Prostate gland (tissue), 2 donors: Measurements from ENCODE around the gene COMMD9. TPM values are rescaled to one million over a fixed set of nuclear protein-coding genes. Genes with fewer than 3 reads are reported as not detected.

Source experiments
- DNase-seq: peaks from one replicate; pipeline ENCODE4 v3.0.0-alpha.2; 2019; ENCODE audit warnings: low spot score
- H3K27ac ChIP-seq, 2 donors: fragments of 200-600 bp; sonication (generic); 2 replicates each; pipeline ENCODE4 v1.5.1; 2017 to 2019
- H3K27me3 ChIP-seq: fragments of 200-600 bp; sonication (generic); replicated peaks from 2 replicates; pipeline ENCODE4 v1.5.1; 2019; ENCODE audit not compliant: insufficient read depth
- H3K36me3 ChIP-seq, 2 donors: fragments of 200-600 bp; sonication (generic); 1 replicate in 1 of 2; 2 replicates in 1 of 2; pipeline versions ENCODE4 v1.5.1 to v1.8.1; 2017 to 2019
- H3K4me1 ChIP-seq: fragments of 200-600 bp; sonication (generic); replicated peaks from 2 replicates; pipeline ENCODE4 v1.5.1; 2019
- H3K4me3 ChIP-seq, 2 donors: fragments of 200-600 bp; sonication (generic); 2 replicates each; pipeline ENCODE4 v1.5.1; 2017 to 2019
- H3K9me3 ChIP-seq: fragments of 200-600 bp; sonication (generic); 2 replicates; pipeline ENCODE4 v1.5.1; 2017
- POLR2A ChIP-seq: fragments of 450-650 bp; IDR thresholded peaks from one replicate; pipeline ENCODE4 v1.6.1; 2016; ENCODE audit warnings: antibody characterized with exemption, mild to moderate bottlenecking
- POLR2AphosphoS5 ChIP-seq: sonication (generic); formaldehyde crosslinking; IDR thresholded peaks from one replicate; pipeline ENCODE4 v1.6.1; 2017; ENCODE audit warnings: antibody characterized with exemption
- WGBS: methylation state at CpG from one replicate; pipeline ENCODE4 v1.1.5; 2018; 5-methylcytosine and 5-hydroxymethylcytosine counted together
- intact Hi-C: fragments of 100-400 bp; cut with DNase I; formaldehyde crosslinking; loops from one replicate; pipeline ENCODE4 v1.14.2; 2022
- total RNA-seq, 2 donors: library from RNA; depleted of rRNA; stranded (reverse); fragments of >200 nt; gene quantifications; one replicate each; pipeline ENCODE4 v1.1.0, GENCODE V29; 2016
- TF ChIP-seq, protein P1 (sequence below), 4 experiments: fragments of 200-600 bp in 2 of 4; fragments of 450-650 bp in 2 of 4; sonication (generic) in 2 of 4; IDR thresholded peaks; 1 replicate in 3 of 4; 2 replicates in 1 of 4; pipeline ENCODE4 v1.5.1; 2016 to 2019; ENCODE audit warnings: antibody characterized with exemption in 4 of 4, mild to moderate bottlenecking in 2 of 4, moderate library complexity in 2 of 4

COMMD9 gene
- total RNA-seq, 2 donors from 2014 or later, result 34.3 to 40.4 TPM

- Histone ChIP-seq H3K27me3 (no peaks in the 10 kb centered on the region), H3K36me3 (peaks cover 0 to 7% of the 10 kb centered on the region in 2 donors), H3K27ac (no peak overlapping the region), H3K4me3 (no peak overlapping the region), H3K4me1 (no peaks in the 10 kb centered on the region), H3K9me3 (no peaks in the 10 kb centered on the region)
- DNase-seq, result no peak
- 69% methylated on average over 13 of the region's 13 CpGs for WGBS
- intact Hi-C loops, result no loop called here
- TF ChIP-seq POLR2AphosphoS5, result no peak
- TF ChIP-seq, protein P1, sequence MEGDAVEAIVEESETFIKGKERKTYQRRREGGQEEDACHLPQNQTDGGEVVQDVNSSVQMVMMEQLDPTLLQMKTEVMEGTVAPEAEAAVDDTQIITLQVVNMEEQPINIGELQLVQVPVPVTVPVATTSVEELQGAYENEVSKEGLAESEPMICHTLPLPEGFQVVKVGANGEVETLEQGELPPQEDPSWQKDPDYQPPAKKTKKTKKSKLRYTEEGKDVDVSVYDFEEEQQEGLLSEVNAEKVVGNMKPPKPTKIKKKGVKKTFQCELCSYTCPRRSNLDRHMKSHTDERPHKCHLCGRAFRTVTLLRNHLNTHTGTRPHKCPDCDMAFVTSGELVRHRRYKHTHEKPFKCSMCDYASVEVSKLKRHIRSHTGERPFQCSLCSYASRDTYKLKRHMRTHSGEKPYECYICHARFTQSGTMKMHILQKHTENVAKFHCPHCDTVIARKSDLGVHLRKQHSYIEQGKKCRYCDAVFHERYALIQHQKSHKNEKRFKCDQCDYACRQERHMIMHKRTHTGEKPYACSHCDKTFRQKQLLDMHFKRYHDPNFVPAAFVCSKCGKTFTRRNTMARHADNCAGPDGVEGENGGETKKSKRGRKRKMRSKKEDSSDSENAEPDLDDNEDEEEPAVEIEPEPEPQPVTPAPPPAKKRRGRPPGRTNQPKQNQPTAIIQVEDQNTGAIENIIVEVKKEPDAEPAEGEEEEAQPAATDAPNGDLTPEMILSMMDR (IDR thresholded peaks at IDR 0.05), result no peak
- no peak for TF ChIP-seq POLR2A
Observed at GRCh38 chr11:36278531-36279282, 10.5 kb downstream of the COMMD9 start.

DNA sequence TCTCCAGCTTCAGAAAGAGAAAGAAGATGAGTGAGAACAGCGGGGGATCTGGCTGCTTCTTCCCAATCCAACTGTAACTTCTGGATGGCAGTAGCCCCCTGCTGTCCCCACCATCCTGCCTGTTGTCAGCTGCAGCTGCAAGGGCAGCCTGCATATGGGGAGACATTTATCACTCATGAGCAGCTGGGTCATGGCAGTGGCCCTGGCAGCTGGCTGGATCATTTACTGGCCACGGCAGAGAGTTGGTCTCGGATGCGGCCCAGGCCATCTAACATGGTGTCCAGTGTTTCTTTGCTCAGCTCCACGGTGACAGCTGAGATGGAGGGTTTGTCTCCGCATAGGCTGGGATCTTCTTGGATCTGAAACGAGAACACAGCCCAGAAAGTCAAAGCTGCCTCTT is 14.8 kb downstream of the COMMD9 start:
- intact Hi-C loops, result no loop called here
- Histone ChIP-seq H3K4me1 (no peaks in the 10 kb centered on the region), H3K9me3 (no peaks in the 10 kb centered on the region), H3K36me3 (peaks cover 0 to 10% of the 10 kb centered on the region in 2 donors), H3K4me3 (no peak overlapping the region), H3K27me3 (no peaks in the 10 kb centered on the region), H3K27ac (no peak overlapping the region)
- 96% methylated on average over 7 of the region's 7 CpGs for WGBS
- TF ChIP-seq POLR2A (no peak), POLR2AphosphoS5 (no peak)
- TF ChIP-seq, protein P1 (IDR thresholded peaks at IDR 0.05), result no peak
- no peak for DNase-seq

GRCh38 chr11:36273110-36273509 is 16.1 kb downstream of the COMMD9 start:
- no peak overlapping the region for H3K4me3 ChIP-seq
- intact Hi-C loops, result no loop called here
- DNase-seq, result no peak
- no peaks in the 10 kb centered on the region for H3K9me3 ChIP-seq
- WGBS, result 100% methylated on average over 3 of the region's 3 CpGs
- no peak overlapping the region for H3K27ac ChIP-seq
- TF ChIP-seq, protein P1 (IDR thresholded peaks at IDR 0.05), result no peak
- TF ChIP-seq POLR2A (no peak), POLR2AphosphoS5 (no peak)
- peaks cover 0 to 10% of the 10 kb centered on the region in 2 donors for H3K36me3 ChIP-seq
- H3K4me1 ChIP-seq, result no peaks in the 10 kb centered on the region
- H3K27me3 ChIP-seq, result no peaks in the 10 kb centered on the region

GRCh38 chr11:36271794-36272407 is 17.3 kb downstream of the COMMD9 start:
- peaks cover 0 to 10% of the 10 kb centered on the region in 2 donors for H3K36me3 ChIP-seq
- 78% methylated on average over 5 of the region's 5 CpGs for WGBS
- no peak for DNase-seq

More at GRCh38 chr11:36271794-36272407, 17.3 kb downstream of the COMMD9 start:
- Histone ChIP-seq H3K27me3 (no peaks in the 10 kb centered on the region), H3K4me1 (no peaks in the 10 kb centered on the region), H3K9me3 (no peaks in the 10 kb centered on the region), H3K4me3 (no peak overlapping the region), H3K27ac (no peak overlapping the region)
- intact Hi-C loops, result no loop called here
- TF ChIP-seq, protein P1 (IDR thresholded peaks at IDR 0.05), result no peak
- TF ChIP-seq POLR2AphosphoS5, result peak; percentile 5
